HEK293 (cell line): ENCODE data around the gene NRN1L.
A peak's percentile ranks its signal among the peaks of the same experiment; 100 is the strongest.

Source experiments
- BCL11B ChIP-seq: fragments of 450-650 bp; formaldehyde crosslinking; IDR thresholded peaks from 2 replicates; pipeline ENCODE4 v1.5.1; 2016; ENCODE audit warnings: low read depth, missing biosample characterization, missing genetic modification characterization
- KLF16 ChIP-seq: fragments of 450-650 bp; formaldehyde crosslinking; IDR thresholded peaks from 2 replicates; pipeline ENCODE4 v1.5.1; 2017; ENCODE audit warnings: missing biosample characterization, missing genetic modification characterization
- ZBTB17 ChIP-seq: fragments of 450-650 bp; formaldehyde crosslinking; IDR thresholded peaks from 2 replicates; pipeline ENCODE4 v1.5.1; 2016; ENCODE audit warnings: missing biosample characterization, missing genetic modification characterization
- ZEB2 ChIP-seq: fragments of 450-650 bp; formaldehyde crosslinking; IDR thresholded peaks from 2 replicates; pipeline ENCODE4 v1.5.1; 2016; ENCODE audit warnings: missing biosample characterization, missing genetic modification characterization
- ZNF169 ChIP-seq: fragments of 450-650 bp; formaldehyde crosslinking; IDR thresholded peaks from 2 replicates; pipeline ENCODE4 v1.5.1; 2016; ENCODE audit warnings: missing biosample characterization, missing genetic modification characterization
- ZNF214 ChIP-seq: fragments of 450-650 bp; formaldehyde crosslinking; IDR thresholded peaks from 2 replicates; pipeline ENCODE4 v1.5.1; 2017; ENCODE audit warnings: missing biosample characterization, mild to moderate bottlenecking, missing genetic modification characterization, borderline replicate concordance
- ZNF433 ChIP-seq: fragments of 450-650 bp; formaldehyde crosslinking; IDR thresholded peaks from 2 replicates; pipeline ENCODE4 v1.5.1; 2016; ENCODE audit warnings: missing biosample characterization, missing genetic modification characterization, low read depth
- ZNF585B ChIP-seq: fragments of 450-650 bp; formaldehyde crosslinking; IDR thresholded peaks from 2 replicates; pipeline ENCODE4 v1.5.1; 2016; ENCODE audit warnings: missing biosample characterization, missing genetic modification characterization
- ZNF660 ChIP-seq: fragments of 450-650 bp; IDR thresholded peaks from 2 replicates; pipeline ENCODE4 v1.5.1; 2018; ENCODE audit warnings: missing biosample characterization, mild to moderate bottlenecking, missing genetic modification characterization
- ZNF777 ChIP-seq: fragments of 450-650 bp; formaldehyde crosslinking; IDR thresholded peaks from 2 replicates; pipeline ENCODE4 v1.5.1; 2017; ENCODE audit warnings: missing biosample characterization, missing genetic modification characterization, borderline replicate concordance
- ZNF792 ChIP-seq: fragments of 450-650 bp; formaldehyde crosslinking; IDR thresholded peaks from 2 replicates; pipeline ENCODE4 v1.5.1; 2016; ENCODE audit warnings: missing biosample characterization, missing genetic modification characterization
- ZSCAN16 ChIP-seq: fragments of 450-650 bp; formaldehyde crosslinking; IDR thresholded peaks from 2 replicates; pipeline ENCODE4 v1.5.1; 2016; ENCODE audit warnings: missing biosample characterization, missing genetic modification characterization
- TF ChIP-seq, protein P1 (sequence below): fragments of 450-650 bp; formaldehyde crosslinking; IDR thresholded peaks from 2 replicates; pipeline ENCODE4 v1.5.1; 2016; ENCODE audit warnings: missing biosample characterization, missing genetic modification characterization
- TF ChIP-seq, protein P2 (sequence below): fragments of 450-650 bp; IDR thresholded peaks from 2 replicates; pipeline ENCODE4 v1.5.1; 2018; ENCODE audit warnings: missing biosample characterization, mild to moderate bottlenecking, missing genetic modification characterization
- TF ChIP-seq, protein P3 (sequence below): fragments of 450-650 bp; formaldehyde crosslinking; IDR thresholded peaks from 2 replicates; pipeline ENCODE4 v1.5.1; 2016; ENCODE audit warnings: missing biosample characterization, missing genetic modification characterization
- TF ChIP-seq, protein P4 (sequence below): fragments of 450-650 bp; formaldehyde crosslinking; IDR thresholded peaks from 2 replicates; pipeline ENCODE4 v1.5.1; 2016; ENCODE audit warnings: missing biosample characterization, missing genetic modification characterization
- TF ChIP-seq, protein P5 (sequence below): fragments of 450-650 bp; formaldehyde crosslinking; IDR thresholded peaks from 2 replicates; pipeline ENCODE4 v1.5.1; 2016; ENCODE audit warnings: missing biosample characterization, missing genetic modification characterization, borderline replicate concordance
- TF ChIP-seq, protein P6 (sequence below): fragments of 450-650 bp; formaldehyde crosslinking; IDR thresholded peaks from 2 replicates; pipeline ENCODE4; 2016; ENCODE audit warnings: missing biosample characterization, missing genetic modification characterization
- TF ChIP-seq, protein P7 (sequence below): fragments of 450-650 bp; formaldehyde crosslinking; IDR thresholded peaks from 2 replicates; pipeline ENCODE4 v1.5.1; 2016; ENCODE audit warnings: missing biosample characterization, missing genetic modification characterization
- TF ChIP-seq, protein P8 (sequence below): fragments of 450-650 bp; formaldehyde crosslinking; IDR thresholded peaks from 2 replicates; pipeline ENCODE4 v1.5.1; 2016; ENCODE audit warnings: missing biosample characterization, missing genetic modification characterization
- TF ChIP-seq, protein P9 (sequence below): fragments of 450-650 bp; formaldehyde crosslinking; IDR thresholded peaks from 2 replicates; pipeline ENCODE4 v1.5.1; 2017; ENCODE audit warnings: missing biosample characterization, missing genetic modification characterization

NRN1L gene

DNA sequence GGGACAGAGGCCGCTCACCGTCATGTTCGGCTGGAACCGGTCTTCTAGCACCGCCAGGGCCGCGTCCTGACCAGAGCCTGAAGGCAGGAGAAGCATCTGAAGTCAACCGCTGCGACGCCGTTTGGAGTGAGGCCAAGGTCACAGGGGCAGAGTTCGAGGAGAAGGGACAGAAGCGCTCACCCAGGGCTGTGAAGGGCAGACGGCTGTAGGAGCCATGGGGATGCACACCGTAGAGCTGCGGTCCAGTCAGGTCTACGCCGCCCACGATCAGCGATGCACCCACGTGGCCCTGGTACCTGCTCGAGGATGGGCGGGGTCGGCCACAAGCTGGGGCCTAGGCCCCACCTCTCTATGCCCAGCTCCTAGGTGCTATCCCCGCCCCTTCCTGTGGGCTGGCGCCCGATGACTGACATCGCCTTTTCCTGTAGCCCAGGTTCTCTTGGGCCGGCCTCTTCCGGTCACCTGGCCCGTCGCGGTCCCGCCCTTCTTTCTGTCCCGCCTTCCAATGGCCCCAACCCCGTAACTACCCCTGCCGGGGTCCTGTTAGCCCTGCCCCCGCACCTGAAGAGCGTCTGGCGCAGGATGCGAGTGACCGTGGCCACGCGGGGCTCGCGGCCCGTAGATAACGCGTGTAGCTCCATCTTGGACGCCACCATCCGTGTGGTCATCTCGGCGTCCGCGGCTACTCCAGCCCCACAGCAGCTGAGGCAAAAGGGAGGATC lies 50.9 kb downstream of the NRN1L start (continued):
- TF ChIP-seq, protein P1, sequence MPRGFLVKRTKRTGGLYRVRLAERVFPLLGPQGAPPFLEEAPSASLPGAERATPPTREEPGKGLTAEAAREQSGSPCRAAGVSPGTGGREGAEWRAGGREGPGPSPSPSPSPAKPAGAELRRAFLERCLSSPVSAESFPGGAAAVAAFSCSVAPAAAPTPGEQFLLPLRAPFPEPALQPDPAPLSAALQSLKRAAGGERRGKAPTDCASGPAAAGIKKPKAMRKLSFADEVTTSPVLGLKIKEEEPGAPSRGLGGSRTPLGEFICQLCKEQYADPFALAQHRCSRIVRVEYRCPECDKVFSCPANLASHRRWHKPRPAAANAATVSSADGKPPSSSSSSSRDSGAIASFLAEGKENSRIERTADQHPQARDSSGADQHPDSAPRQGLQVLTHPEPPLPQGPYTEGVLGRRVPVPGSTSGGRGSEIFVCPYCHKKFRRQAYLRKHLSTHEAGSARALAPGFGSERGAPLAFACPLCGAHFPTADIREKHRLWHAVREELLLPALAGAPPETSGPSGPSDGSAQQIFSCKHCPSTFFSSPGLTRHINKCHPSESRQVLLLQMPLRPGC (tag by site-specific recombination): peak; percentile 48; the same call in 1 of the 2 replicates
- TF ChIP-seq ZNF585B (tag by site-specific recombination) (no peak), BCL11B (tag by site-specific recombination) (peak; percentile 91), ZBTB17 (no peak), ZNF660 (tag by site-specific recombination) (peak; percentile 41; the same call in 1 of the 2 replicates), ZNF777 (tag by site-specific recombination) (0 out of 2 replicates have a peak, but pooled peaks have one; percentile 16), ZNF214 (tag by site-specific recombination) (no peak), ZNF169 (0 out of 2 replicates have a peak, but pooled peaks have one; percentile 51), ZNF792 (peak; percentile 47; the same call in 1 of the 2 replicates), ZNF433 (tag by site-specific recombination) (no peak), ZSCAN16 (tag by site-specific recombination) (no peak), ZEB2 (tag by site-specific recombination) (peak; percentile 80), KLF16 (tag by site-specific recombination) (peak; percentile 81)
- TF ChIP-seq, protein P2, sequence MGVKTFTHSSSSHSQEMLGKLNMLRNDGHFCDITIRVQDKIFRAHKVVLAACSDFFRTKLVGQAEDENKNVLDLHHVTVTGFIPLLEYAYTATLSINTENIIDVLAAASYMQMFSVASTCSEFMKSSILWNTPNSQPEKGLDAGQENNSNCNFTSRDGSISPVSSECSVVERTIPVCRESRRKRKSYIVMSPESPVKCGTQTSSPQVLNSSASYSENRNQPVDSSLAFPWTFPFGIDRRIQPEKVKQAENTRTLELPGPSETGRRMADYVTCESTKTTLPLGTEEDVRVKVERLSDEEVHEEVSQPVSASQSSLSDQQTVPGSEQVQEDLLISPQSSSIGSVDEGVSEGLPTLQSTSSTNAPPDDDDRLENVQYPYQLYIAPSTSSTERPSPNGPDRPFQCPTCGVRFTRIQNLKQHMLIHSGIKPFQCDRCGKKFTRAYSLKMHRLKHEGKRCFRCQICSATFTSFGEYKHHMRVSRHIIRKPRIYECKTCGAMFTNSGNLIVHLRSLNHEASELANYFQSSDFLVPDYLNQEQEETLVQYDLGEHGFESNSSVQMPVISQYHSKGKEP (tag by site-specific recombination): no peak
- TF ChIP-seq, protein P3, sequence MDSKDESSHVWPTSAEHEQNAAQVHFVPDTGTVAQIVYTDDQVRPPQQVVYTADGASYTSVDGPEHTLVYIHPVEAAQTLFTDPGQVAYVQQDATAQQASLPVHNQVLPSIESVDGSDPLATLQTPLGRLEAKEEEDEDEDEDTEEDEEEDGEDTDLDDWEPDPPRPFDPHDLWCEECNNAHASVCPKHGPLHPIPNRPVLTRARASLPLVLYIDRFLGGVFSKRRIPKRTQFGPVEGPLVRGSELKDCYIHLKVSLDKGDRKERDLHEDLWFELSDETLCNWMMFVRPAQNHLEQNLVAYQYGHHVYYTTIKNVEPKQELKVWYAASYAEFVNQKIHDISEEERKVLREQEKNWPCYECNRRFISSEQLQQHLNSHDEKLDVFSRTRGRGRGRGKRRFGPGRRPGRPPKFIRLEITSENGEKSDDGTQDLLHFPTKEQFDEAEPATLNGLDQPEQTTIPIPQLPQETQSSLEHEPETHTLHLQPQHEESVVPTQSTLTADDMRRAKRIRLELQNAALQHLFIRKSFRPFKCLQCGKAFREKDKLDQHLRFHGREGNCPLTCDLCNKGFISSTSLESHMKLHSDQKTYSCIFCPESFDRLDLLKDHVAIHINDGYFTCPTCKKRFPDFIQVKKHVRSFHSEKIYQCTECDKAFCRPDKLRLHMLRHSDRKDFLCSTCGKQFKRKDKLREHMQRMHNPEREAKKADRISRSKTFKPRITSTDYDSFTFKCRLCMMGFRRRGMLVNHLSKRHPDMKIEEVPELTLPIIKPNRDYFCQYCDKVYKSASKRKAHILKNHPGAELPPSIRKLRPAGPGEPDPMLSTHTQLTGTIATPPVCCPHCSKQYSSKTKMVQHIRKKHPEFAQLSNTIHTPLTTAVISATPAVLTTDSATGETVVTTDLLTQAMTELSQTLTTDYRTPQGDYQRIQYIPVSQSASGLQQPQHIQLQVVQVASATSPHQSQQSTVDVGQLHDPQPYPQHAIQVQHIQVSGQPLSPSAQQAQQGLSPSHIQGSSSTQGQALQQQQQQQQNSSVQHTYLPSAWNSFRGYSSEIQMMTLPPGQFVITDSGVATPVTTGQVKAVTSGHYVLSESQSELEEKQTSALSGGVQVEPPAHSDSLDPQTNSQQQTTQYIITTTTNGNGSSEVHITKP (tag by site-specific recombination): peak; percentile 76
- TF ChIP-seq, protein P4, sequence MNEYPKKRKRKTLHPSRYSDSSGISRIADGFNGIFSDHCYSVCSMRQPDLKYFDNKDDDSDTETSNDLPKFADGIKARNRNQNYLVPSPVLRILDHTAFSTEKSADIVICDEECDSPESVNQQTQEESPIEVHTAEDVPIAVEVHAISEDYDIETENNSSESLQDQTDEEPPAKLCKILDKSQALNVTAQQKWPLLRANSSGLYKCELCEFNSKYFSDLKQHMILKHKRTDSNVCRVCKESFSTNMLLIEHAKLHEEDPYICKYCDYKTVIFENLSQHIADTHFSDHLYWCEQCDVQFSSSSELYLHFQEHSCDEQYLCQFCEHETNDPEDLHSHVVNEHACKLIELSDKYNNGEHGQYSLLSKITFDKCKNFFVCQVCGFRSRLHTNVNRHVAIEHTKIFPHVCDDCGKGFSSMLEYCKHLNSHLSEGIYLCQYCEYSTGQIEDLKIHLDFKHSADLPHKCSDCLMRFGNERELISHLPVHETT: no peak
- TF ChIP-seq, protein P5, sequence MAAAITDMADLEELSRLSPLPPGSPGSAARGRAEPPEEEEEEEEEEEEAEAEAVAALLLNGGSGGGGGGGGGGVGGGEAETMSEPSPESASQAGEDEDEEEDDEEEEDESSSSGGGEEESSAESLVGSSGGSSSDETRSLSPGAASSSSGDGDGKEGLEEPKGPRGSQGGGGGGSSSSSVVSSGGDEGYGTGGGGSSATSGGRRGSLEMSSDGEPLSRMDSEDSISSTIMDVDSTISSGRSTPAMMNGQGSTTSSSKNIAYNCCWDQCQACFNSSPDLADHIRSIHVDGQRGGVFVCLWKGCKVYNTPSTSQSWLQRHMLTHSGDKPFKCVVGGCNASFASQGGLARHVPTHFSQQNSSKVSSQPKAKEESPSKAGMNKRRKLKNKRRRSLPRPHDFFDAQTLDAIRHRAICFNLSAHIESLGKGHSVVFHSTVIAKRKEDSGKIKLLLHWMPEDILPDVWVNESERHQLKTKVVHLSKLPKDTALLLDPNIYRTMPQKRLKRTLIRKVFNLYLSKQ (tag by site-specific recombination): no peak
- TF ChIP-seq, protein P6, sequence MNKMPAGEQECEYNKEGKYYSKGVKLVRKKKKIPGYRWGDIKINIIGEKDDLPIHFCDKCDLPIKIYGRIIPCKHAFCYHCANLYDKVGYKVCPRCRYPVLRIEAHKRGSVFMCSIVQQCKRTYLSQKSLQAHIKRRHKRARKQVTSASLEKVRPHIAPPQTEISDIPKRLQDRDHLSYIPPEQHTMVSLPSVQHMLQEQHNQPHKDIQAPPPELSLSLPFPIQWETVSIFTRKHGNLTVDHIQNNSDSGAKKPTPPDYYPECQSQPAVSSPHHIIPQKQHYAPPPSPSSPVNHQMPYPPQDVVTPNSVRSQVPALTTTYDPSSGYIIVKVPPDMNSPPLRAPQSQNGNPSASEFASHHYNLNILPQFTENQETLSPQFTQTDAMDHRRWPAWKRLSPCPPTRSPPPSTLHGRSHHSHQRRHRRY (tag by site-specific recombination): no peak
- TF ChIP-seq, protein P7, sequence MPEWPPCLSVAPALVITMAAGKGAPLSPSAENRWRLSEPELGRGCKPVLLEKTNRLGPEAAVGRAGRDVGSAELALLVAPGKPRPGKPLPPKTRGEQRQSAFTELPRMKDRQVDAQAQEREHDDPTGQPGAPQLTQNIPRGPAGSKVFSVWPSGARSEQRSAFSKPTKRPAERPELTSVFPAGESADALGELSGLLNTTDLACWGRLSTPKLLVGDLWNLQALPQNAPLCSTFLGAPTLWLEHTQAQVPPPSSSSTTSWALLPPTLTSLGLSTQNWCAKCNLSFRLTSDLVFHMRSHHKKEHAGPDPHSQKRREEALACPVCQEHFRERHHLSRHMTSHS (tag by site-specific recombination): no peak
- TF ChIP-seq, protein P8, sequence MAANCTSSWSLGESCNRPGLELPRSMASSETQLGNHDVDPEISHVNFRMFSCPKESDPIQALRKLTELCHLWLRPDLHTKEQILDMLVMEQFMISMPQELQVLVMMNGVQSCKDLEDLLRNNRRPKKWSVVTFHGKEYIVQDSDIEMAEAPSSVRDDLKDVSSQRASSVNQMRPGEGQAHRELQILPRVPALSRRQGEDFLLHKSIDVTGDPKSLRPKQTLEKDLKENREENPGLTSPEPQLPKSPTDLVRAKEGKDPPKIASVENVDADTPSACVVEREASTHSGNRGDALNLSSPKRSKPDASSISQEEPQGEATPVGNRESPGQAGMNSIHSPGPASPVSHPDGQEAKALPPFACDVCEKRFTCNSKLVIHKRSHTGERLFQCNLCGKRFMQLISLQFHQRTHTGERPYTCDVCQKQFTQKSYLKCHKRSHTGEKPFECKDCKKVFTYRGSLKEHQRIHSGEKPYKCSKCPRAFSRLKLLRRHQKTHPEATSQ: peak; percentile 68; the same call in 1 of the 2 replicates
- TF ChIP-seq, protein P9, sequence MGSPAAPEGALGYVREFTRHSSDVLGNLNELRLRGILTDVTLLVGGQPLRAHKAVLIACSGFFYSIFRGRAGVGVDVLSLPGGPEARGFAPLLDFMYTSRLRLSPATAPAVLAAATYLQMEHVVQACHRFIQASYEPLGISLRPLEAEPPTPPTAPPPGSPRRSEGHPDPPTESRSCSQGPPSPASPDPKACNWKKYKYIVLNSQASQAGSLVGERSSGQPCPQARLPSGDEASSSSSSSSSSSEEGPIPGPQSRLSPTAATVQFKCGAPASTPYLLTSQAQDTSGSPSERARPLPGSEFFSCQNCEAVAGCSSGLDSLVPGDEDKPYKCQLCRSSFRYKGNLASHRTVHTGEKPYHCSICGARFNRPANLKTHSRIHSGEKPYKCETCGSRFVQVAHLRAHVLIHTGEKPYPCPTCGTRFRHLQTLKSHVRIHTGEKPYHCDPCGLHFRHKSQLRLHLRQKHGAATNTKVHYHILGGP: no peak
